ENCODE data around the gene UGT1A8.
A peak's percentile ranks its signal among the peaks of the same experiment; 100 is the strongest.
"Not testable (repeated sequence)": the region's sequence is repeated elsewhere in the genome, so short reads cannot be mapped to it uniquely, and the experiment has no call there.

Gene UGT1A8

DNA sequence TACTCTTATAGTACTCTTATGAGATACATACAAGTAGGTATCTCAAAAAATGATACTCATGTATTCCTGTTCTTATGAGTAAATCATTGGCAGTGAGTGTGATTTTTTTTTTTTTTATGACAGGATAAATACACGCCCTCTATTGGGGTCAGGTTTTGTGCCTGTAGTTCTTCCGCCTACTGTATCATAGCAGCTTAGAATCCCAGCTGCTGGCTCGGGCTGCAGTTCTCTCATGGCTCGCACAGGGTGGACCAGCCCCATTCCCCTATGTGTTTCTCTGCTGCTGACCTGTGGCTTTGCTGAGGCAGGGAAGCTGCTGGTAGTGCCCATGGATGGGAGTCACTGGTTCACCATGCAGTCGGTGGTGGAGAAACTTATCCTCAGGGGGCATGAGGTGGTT, at the start of gene UGT1A8:
UGT1A8 (plus strand) TSS at position 158 of the 400 bp plus-strand sequence; CDS start at position 233, 75 bp downstream.
- DNase-seq = not testable (repeated sequence)

DNA sequence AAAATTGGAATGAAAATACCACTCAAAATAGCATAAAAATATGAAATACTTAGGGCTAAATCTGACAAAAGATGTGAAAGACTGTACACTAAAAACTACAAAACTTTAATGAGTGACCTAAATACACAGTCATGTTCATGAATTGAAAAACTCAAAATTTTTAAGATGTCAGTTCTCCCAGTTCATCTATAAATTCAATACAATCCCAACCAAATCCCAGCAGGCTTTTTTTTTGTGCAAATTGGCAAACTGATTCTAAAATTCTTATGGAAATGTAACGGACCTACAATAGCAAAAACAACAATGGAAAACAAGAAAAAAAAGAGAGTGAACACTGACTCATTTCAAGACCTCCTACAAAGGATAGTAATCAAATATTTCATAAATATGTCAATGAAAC, 46.4 kb upstream of the UGT1A8 start:
- DNase-seq = no peak

DNA sequence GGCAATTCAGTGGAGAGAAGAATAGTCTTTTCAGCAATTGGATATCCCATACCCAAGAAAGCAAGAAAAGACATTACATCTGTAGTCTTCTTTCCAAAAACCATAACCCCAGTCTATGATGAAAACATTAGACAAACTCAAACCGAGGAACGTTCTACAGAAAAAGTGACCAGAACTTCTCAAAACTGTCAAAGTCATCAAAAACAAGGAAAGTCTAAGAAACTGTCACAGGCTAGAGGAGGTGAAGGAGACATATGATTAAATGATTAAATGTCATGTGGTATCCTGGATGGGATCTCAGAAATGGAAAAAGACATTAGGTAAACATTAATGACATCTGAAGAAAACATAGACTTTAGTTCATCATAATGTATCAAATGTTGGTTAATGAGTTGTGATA, 46.0 kb upstream of the UGT1A8 start:
- DNase-seq = no peak

DNA sequence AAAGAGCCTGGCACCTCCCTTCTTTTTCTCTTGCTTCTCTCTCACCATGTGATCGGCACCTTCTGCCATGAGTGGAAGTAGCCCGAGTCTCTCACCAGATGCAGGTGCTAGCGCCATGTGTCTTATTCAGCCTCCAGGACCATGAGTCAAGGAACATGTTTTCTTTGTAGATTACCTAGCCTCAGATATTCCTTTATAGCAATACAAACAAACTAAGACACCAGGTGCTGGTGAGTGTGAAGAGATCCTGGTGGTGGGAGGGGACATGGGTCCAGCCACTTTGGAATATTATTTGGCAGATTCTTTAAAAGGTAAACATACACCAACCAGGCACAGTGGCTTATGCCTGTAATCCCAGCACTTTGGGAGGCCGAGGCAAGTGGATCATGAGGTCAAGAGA, 45.0 kb upstream of the UGT1A8 start:
- no peak for DNase-seq

DNA sequence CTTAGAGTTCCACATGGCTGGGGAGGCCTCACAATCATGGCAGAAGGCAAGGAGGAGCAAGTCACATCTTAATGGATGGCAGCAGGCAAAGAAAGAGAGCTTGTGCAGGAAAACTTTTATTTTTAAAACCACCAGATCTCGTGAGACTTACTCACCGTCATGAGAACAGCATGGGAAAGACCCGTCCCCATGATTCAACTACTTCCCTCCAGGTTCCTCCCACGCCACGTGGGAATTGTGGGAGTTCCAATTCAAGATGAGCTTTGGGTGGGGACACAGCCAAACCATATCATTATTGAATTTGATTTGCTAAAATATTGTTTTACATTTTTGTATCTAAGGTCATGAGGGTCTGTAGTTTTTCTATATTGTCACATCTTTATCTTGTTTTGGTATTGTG, 40.1 kb upstream of the UGT1A8 start:
- DNase-seq = peak; percentile 14

DNA sequence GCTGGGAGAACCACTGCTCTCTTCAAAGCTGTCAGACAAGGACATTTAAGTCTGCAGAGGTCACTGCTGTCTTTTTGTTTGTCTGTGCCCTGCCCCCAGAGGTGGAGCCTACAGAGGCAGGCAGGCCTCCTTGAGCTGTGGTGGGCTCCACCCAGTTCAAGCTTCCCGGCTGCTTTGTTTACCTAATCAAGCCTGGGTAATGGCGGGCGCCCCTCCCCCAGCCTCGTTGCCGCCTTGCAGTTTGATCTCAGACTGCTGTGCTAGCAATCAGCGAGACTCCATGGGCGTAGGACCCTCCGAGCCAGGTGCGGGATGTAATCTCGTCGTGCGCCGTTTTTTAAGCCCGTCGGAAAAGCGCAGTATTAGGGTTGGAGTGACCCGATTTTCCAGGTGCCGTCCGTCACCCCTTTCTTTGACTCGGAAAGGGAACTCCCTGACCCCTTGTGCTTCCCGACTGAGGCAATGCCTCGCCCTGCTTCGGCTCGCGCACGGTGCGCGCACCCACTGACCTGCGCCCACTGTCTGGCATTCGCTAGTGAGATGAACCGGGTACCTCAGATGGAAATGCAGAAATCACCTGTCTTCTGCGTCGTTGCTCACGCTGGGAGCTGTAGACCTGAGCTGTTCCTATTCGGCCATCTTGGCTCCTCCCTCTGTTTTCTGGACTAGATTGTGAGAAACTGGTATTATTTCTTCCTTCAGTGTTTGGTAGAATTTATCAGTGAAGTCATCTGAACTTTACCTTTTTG, 34.0 kb upstream of the UGT1A8 start:
- DNase-seq = not testable (repeated sequence)

DNA sequence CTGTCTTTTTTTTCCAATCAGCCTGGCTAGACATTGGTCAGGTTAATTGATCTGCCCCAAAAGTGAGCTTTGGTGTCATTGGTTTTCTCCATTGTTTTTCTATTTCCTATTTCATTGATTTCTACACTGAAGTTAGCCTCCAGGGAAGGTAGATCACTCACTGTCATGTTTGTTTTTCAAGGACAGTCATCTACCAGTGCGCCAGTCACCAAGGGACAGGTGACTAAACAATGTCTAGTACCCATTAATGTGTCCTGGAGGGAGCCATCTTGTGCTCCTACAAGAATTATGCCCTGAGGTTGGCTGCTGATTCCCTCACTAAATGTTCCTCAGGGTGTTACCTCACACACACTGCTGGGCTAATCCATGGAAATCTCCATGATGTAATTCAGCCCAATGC, 33.2 kb upstream of the UGT1A8 start:
- DNase-seq = no peak

DNA sequence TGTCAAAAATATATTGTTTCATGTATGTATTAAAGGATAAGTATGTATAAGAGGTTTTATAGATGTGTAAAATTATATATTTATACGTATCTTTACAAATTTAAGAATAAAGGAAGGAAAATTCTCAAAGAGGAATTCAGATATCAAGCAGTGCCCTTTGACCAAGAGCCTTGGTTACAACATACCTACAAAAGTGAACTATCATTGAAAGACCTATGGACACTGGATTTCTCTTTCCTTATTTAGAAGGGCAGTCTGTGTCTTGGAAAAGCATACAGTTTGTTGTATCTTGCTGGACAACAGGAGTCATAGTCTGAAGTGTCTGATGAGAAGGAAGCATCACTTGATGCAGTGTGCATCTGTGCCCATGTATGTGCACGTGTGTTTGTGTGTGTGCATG, 29.0 kb upstream of the UGT1A8 start:
- DNase-seq = no peak

DNA sequence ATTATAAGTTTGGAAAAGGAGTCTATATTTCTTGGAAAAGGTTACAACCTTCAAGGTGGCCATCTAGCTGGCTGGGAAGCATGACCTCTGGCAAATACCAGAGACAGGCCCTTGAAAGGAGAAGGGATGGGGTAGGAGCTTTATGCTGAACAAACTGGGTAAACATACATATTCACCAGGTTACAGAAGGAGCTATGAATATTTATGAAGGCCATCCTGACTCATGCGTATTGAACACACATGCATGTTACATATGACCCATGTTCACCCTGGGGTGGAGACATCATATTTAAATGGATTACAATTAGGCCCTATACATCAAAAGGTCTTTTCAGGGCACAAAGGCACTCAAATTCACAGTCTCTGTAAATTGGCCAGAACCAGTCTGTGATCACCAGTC, 24.7 kb upstream of the UGT1A8 start:
- DNase-seq = not testable (repeated sequence)

DNA sequence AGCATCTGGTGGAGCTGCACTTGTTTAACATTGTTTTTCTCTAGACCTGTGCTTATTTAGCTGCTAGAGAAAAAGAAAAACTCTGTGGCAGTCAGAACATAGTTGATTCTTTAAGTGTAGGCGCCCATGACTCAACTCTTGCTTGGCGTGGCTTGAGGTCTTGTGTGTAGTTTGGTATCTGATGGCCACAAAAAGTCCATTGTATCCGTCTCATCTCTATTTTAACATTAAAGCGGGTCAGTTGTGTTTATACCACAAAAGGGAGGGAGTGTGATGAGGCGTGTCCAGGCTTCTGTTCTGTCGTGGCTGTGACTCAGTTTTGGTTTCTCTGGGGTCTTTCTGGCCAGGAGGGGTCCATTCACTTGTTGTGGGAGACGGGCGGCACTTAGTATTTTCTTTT, 24.2 kb upstream of the UGT1A8 start:
- no peak for DNase-seq

DNA sequence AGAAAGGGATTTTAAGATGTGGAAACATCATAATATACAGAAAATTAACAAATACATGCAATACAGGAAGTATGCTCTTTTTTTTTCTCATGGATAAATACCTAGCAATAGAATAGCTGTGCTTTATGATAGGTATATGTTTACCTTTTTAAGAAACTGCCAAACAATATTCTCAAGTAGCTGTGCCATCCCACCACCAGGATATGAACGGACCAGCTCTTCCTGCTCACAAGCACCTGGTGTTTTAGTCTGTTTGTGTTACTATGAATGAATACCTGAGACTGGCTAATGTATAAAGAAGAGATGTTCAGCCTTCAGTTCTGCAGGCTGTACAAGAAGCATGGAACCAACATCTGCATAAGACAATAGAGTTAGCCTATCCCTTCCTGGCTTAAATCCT, 19.9 kb upstream of the UGT1A8 start:
- DNase-seq = no peak

DNA sequence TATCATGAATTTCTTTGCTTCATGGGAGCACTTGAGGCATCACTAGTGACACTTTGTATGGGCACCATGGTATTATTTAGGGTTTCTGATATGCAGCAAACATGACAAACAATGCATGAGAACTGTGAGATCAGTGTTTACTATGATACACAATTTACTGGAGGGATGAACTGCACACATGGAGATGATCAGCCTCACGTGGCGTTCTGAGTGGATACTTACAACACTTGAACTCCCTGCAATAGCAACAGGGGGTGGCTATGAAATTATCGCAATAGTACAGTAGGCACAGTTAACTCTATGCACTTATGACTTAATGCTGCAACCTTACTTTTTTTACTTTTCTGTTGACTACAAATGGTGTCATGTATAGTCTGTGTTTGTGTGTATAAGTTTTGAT, 18.5 kb upstream of the UGT1A8 start:
- DNase-seq = no peak

DNA sequence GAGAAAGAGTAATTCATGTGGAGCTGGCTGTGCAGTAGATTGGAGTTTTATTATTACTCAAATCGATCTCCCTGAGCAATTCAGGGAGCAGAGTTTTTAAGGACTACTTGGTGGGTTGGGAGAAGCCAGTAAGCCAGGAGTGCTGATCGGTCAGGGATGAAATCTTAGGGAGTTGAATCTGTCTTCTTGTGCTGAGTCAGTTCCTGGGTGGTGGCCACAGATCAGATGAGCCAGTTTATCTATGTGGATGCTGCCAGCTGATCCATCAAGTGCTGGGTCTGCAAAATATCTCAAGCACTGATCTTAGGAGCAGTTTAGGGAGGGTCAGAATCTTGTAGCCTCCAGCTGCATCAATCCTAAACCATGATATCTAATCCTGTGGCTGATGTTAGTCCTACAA, 17.0 kb upstream of the UGT1A8 start:
- no peak for DNase-seq

DNA sequence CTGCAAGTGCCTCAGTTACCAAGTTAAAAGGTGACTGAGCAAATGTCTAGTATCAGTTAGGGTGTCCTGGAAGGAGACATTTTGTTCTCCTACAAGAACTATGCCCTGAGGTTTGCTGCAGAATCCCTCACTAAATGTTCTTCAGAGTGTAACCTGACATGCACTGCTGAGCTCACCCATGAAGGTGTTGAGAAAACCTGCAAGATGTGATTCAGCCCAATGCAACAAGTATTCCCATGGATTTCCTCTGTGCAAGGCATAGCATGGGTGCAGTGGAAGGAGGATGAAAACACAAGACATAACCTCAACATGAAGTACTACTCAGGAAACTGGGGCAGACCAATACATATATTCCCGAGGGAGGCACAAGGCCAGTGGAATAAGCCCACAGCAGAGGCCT, 15.4 kb upstream of the UGT1A8 start:
- no peak for DNase-seq

DNA sequence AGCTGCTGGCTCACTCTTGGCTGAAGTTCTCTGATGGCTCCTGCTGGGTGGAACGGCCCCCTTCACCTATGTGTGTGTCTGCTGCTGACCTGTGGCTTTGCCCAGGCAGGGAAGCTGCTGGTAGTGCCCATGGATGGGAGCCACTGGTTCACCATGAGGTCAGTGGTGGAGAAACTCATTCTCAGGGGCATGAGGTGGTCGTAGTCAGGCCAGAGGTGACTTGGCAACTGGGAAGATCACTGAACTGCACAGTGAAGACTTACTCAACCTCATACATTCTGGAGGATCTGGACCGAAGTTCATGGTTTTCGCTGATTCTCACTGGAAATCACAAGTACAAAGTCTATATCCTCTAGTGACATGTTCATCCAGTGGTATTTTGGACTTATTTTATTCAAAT, 13.9 kb upstream of the UGT1A8 start:
- no peak for DNase-seq

DNA sequence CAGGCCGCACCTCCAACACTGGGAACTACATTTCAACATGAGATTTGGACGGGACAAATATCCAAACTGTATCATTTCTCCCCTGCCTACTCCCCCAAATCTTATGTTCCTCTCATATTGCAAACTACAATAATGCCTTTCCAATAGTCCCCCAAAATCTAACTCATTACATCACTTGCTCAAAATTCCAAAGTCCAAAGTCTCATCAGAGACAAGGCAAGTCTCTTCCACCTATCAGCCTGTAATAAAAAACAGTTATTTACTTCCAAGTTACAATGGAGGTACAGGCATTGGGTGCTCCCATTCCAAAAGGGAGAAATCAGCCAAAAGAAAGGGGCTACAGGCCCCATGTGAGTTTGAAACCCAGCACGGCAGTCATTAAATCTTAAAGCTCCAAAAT, 12.6 kb upstream of the UGT1A8 start:
- DNase-seq = no peak

DNA sequence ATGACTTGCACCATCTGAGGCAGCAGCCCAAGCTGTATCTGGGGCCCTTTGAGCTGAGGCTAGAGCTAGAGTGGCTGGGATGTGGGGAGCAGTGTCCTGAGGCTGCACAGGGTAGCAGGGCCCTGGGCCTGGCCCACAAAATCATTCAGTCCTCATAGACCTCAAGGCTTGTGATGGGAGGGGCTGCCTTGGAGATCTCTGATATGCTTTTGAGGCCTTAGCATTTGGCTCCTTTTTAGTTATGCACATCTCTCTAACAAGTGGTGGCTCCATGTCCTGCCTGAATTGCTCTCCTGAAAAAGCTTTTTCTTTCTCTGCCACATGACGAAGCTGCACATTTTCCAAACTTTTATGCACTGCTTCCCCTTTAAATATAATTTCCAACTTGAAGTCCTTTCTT, 11.8 kb upstream of the UGT1A8 start:
- no peak for DNase-seq

DNA sequence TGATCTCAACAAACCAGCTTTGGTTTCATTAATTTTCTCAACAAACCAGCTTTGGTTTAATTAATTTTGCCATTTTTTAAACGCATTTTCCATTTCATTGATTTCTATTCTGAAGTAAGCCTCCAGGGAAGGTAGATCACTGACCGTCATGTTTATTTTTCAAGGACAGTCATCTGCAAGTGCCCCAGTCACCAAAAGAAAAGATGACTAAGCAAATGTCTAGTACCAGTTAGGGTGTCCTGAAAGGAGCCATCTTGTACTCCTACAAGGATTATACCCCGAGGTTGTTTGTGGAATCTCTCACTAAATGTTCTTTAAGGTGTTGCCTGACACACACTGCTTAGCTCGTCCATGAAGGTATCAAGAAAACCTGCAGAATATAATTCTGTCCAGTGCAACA, 6.1 kb upstream of the UGT1A8 start:
- DNase-seq = no peak

DNA sequence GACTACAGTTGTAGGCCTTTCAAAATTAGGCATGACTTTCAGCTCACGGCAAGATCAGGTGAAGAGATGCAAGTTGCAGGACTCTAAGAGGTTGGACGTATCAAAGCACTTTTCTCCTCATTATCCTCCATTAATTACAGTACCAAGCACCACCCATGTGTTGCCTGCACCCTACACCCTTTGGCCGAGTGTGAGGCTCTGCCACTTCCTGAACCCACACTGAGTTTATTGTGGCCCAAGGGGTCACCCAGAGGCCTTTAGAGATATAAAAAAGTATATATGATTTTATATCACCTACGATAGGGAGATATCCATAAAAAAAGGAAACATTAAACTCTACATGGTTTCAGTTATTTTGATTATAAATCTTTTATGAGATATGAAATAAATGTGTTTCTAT, 2.8 kb downstream of the UGT1A8 start:
- no peak for DNase-seq

DNA sequence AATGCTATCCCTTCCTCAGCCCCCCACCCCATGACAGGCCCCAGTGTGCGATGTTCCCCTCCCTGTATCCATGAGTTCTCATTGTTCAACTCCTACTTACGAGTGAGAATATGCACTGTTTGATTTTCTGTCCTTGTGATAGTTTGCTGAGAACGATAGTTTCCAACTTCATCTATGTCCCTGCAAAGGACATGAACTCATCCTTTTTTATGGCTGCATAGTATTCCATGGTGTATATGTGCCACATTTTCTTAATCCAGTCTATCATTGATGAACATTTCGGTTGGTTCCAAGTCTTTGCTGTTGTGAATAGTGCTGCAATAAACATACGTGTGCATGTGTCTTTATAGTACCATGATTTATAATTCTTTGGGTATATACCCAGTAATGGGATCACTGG, 4.4 kb downstream of the UGT1A8 start:
- not testable (repeated sequence) for DNase-seq

DNA sequence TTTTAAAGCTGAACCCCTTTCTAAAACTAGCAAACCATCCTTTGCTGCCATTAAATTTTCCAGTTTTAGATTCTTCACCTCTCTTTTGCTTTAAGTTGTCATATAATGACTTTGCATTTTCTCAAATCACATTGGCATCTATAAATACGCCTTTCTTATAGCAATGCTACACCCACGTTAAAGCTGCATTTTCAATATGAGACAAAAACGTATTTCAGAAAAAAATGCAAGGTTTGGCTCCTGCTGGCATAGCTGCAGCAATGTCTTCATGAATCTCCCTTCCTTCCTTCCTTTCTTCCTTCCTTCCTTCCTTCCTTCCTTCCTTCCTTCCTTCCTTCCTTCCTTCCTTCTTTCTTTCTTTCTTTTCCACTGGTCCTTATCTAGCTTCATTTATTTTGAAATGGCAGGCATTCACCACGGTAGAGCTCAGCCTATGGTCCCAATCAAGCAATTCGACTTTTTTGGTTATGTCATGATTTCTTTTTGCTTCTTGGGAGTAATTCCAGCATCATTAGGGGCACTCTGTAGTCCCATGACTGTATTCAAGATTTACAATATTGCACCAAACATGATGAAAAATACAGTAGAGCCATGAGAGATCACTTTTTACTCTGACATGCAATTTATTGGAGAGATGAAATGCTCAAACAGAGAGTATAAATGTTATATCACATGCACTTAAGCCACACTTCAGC, 10.0 kb downstream of the UGT1A8 start:
- no peak for DNase-seq

DNA sequence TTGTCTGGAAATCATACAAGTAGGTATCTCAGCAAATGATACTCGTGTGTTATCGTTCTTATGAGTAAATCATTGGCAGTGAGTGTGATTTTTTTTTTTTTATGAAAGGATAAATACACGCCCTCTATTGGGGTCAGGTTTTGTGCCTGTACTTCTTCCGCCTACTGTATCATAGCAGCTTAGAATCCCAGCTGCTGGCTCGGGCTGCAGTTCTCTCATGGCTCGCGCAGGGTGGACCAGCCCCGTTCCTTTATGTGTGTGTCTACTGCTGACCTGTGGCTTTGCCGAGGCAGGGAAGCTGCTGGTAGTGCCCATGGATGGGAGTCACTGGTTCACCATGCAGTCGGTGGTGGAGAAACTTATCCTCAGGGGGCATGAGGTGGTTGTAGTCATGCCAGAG, 18.9 kb downstream of the UGT1A8 start, which contains the start of gene UGT1A10:
UGT1A10 (plus strand) TSS at position 143 of the 400 bp plus-strand sequence; CDS start at position 218, 75 bp downstream.
- not testable (repeated sequence) for DNase-seq

DNA sequence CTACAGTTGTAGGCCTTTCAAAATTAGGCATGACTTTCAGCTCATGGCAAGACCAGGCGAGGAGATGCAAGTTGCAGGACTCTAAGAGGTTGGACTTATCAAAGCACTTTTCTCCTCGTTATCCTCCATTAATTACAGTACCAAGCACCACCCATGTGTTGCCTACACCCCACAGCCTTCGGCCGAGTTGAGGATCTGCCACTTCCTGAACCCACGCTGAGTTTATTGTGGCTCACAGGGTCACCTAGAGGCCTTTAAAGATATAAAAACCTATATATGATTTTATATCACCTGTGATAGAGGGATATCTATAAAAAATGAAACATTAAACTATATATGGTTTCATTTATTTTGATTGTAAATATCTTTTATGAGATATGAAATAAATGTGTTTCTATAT, 21.4 kb downstream of the UGT1A8 start:
- no peak for DNase-seq

DNA sequence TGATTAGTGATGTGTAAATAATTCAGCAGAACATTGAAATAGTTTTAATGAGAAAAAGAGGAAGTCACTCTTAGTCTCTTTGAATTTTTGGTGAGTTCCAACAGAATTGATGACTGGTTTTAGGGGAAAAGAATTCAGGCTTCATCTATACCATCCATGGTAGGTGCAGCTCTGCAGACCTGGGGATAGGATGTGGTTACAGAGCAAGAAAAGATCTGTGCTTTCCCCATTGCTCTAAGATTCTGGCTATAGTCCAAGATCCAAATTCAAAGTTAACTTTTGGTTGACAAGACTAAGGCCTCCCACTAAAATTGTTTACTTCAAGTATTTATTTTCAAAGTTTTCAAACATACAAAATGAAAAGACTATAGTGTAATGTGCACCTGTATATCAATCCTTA, 22.4 kb downstream of the UGT1A8 start:
- DNase-seq = no peak

DNA sequence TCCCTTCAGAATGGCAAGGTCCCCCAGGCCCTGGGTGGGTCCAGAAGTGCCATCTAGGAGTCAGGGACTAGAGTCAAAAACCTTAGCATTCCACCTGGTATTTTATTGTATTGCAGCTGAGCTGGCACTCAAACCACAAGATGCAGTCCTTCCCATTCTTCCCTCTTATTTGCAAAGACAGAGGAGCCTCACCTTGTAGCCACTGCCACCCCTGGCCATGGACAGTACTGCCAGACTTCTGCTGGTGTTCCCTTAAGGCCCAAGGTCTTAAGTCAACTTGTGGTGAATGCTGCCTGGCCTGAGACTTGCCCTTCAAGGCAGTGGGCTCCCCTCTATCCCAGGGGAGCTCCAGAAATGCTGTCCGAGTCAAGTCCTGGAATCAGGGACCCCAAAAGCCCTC, 25.7 kb downstream of the UGT1A8 start:
- DNase-seq = no peak
